NB4 (cell line): ENCODE results near the gene MOB2.

Experiments used
- MAX ChIP-seq: IDR thresholded peaks from 2 replicates; pipeline ENCODE4 v1.6.1; 2011; ENCODE audit warnings: low read depth, low read length
- POLR2A ChIP-seq: IDR thresholded peaks from 2 replicates; pipeline ENCODE4 v1.6.1; 2011; ENCODE audit warnings: mild to moderate bottlenecking; ENCODE audit not compliant: insufficient read length; ENCODE audit errors: extremely low read depth
- TF ChIP-seq, protein P1 (sequence below): IDR thresholded peaks from one replicate; pipeline ENCODE4 v1.5.1; 2012; ENCODE audit warnings: low read depth, low read length

- TF ChIP-seq, protein P1, sequence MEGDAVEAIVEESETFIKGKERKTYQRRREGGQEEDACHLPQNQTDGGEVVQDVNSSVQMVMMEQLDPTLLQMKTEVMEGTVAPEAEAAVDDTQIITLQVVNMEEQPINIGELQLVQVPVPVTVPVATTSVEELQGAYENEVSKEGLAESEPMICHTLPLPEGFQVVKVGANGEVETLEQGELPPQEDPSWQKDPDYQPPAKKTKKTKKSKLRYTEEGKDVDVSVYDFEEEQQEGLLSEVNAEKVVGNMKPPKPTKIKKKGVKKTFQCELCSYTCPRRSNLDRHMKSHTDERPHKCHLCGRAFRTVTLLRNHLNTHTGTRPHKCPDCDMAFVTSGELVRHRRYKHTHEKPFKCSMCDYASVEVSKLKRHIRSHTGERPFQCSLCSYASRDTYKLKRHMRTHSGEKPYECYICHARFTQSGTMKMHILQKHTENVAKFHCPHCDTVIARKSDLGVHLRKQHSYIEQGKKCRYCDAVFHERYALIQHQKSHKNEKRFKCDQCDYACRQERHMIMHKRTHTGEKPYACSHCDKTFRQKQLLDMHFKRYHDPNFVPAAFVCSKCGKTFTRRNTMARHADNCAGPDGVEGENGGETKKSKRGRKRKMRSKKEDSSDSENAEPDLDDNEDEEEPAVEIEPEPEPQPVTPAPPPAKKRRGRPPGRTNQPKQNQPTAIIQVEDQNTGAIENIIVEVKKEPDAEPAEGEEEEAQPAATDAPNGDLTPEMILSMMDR: no peak
- TF ChIP-seq POLR2A (no peak), MAX (no peak)
Measured at GRCh38 chr11:1508491-1508891, 21.9 kb upstream of the MOB2 start.
